Measurements from ENCODE around the gene PAX4.
A peak's percentile ranks its signal among the peaks of the same experiment; 100 is the strongest.

Gene PAX4

DNA sequence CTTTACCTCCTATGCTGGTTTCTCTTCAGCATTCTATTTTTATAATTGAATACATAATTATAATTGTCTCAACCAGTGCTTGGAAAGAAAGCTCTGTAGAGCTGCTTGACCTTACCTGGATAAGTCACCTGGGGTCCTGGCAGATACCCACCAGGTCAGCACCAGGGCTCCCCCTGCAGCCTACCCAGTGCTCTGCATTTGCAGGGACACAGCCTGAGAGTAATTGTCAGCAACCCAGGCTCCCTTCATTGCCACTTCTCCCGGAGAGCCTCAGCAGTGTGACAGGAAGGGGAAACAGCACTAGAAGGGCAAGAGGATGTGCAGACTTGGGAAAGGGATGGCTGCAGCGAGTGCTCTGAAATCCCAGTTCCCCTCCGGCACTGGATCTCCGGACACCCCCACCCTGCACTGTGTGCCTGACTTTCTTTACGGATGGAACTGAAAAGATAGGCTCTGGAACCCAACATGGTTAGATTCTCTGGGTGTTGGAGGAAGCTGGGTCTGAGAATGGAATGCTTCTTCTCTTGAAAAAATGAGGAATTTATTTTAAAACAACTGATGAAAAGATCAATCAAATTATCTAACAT, 11.4 kb upstream of the PAX4 start:
- DNase-seq (ENCODE audit: low read depth, low spot score) = no peak

DNA sequence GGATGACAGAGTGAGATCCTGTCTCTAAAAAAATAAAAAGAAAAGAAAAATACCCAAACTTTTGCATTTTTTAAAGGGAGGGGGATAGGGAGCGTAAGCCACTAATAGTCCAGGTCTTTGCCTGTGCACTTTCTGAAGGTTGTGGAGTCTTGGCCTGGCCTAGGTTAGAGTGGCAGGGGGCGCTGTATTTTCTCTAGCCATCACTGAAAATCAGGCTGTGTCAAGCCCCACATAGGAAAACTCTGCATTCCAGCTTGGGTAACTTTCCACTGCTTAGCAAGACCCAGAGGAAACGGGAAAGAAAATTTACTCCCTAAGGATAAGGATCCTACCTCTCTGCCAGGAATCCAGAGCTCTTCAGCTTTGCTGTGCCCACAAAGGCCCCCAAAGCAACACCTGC, 10.5 kb upstream of the PAX4 start:
- DNase-seq (ENCODE audit: low read depth, low spot score) = no peak

DNA sequence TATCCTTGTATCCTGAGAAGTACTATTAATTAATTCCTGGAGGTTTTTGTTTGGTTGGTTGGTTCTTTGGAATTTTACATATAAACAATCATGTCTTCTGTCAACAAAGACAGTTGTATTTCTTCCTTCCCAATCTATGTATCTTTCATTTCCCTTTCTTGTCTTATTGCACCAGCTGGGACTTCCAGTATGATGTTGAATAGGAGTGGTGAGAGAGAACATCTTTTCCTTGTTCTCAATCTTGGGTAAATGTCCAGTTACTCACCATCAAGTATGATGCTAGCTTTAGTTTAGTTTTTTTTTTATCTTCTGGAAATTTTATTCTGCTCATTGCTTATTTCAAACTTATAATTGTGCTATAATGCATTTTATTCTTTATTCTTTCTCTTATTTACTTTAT, 7.4 kb upstream of the PAX4 start:
- DNase-seq (ENCODE audit: low read depth, low spot score) = no peak

DNA sequence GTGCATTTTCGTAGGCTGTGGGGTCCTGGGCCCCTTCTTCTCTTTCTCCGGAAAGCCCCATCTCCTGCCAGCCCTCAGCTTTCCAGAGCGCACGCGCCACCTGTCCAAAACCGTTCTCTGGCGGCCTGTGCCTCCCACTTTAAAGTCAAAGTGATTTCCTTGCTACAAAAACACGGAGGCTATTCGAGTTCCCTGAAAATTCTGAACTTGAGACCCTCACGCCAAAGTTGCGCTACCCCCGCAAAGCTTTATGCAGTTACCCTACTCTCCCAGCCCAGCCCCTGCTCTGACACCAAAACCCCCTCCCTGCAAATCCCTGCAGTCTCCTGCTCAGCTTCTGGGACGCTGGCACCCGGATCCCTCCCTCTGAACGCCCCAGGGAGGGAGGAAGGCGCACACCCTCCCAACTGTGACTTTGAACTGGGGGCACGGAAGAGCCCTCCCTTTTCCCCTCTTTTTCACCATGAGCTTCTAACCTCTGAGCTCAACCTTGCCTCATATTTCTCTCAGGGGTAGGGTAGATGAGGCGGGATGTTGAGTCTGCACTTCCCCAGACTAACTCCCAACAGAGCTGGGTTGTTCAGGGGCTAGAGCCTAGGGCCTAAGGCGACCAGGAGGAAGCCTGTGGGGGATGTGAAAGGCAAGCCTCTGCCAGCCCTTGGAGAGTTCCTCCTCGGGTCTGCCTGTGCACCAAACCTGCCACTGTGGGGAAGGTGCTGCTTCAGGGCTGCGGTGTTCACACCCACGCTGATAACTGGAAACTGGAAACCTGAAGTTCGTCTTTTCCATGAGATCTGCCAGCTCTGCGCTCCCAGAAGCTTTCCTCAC, 2.7 kb upstream of the PAX4 start:
- no peak for DNase-seq (ENCODE audit: low read depth, low spot score)

DNA sequence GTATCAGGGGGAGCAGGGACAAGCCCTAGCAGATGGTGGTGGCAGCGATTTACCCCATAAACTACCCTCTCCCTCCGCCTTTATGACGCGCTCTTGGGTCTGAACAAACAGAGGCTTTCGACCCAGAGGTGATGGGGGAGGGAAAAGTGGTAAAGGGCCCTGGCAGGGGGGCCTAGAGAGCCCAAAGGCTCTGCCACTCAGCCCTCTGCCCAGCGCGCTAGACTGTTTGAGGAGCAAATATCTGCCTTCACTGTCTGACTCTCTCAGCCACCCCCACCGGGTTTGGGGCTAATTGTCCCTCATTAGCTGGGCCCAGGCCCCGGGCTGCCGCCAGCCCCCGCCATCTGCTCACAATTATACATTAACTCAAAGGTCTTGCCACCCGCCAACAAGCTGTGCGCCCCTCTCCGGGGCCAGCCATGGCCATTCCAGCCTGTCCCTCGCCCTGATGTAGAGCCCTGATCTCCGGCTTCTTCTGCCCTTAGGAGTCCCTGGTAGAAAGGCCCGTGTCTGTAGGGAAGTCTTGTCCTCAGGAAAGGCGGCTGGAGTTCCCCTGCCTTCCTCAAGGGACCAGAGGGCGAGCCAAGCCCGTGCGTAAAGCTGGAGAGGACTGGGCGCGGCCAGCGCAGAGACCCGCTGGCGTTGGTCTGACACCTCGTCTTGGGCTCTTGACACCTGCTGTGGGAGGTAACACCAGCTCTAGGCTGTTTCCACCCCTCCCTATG, 1.9 kb upstream of the PAX4 start:
- peak; percentile 29 for DNase-seq (ENCODE audit: low read depth, low spot score)

DNA sequence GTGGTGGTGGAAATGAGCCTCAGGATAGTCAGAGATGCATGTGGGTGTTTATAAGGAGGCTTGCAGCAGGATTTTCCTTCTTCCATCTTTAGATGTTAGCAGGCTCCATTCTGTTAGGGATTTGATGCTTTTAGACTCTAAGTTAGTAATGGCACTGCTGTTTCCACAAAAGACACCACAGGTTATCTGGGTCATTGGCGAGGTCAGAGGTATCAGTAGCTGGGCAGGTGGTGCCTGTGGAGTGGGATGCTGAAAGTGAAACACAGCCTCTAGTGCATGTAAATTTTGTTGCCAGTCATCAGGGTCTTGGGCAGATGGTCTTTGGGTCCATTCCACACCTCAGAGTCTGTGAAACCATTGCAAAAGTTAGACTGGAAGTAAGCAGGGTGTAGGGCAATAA, 833 bp upstream of the PAX4 start:
- DNase-seq (ENCODE audit: low read depth, low spot score) = no peak

DNA sequence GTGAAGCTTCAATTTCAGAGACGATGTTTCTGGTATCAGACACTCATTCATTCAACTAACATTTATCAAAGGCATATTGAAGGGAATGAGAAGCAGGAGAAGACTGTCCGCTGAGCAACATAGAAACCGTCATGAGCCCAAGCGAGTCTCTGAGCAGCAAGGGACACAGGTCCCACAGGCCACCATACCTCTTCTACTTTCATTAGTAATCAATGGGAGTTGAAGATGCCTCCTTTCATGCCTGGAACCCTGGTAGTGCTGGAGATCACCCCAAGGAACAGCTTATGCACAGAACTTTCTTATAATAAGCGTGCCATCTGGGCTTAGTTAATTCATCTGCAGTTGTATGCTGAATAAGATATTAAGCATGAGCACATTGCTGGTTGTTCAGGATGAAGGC, 1.2 kb downstream of the PAX4 start:
- no peak for DNase-seq (ENCODE audit: low read depth, low spot score)

DNA sequence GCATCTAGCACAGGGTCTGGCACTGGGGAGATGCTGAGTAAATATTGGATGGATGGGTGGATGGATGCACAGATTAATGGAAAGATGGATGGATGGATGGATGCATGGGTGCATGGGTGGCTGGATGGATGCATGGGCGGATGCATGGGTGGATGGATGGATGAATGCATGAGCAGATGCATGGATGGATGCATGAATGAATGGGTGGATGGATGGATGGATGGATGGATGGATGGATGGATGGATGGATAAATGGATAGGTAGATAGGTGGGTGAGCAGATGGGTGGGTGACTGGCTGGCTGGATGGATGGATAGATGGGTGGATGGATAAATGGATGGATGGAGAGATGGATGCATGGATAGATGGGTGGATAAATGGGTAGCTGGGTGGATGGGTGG, 5.7 kb downstream of the PAX4 start:
- DNase-seq (ENCODE audit: low read depth, low spot score) = no peak

DNA sequence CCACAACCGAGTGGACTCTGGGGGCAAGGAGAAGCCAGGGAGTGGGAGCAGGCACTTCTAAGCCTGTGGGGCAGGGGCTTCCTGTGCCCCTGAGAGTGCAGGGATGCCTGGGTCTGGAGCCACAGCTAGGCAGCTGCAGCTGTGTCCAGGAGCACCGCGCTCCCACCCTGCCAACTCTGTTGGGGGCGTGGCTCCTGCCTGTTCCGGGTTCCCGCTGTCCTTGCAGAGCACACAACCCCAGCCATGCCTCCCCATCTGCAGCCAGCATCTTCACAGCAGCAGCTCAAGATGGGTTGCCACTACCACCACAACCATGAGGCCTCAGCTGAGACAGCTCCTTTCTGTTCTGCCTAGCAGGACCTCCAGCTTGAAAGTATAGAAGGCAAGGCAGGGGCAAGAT, 8.6 kb downstream of the PAX4 start:
- DNase-seq (ENCODE audit: low read depth, low spot score) = no peak

DNA sequence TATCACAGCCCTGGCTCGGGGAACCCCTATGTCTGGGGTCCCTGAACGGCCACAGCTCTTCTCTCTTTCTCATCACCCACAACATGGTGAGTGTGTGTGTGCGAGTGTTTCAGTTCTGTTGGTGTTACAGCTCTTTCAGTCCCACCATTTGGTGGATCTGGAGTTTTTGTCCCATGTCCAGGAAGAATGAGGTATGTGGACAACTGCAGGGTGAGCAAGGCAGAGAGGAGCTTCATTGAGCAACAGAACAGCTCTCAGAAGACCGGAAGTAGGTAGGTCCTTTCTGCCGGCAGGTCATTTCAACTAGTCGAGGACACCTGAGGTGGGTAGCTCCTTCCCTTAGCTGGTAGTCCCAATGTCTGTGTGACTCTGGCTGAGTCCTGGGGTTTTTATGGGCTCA, 9.5 kb downstream of the PAX4 start:
- no peak for DNase-seq (ENCODE audit: low read depth, low spot score)

DNA sequence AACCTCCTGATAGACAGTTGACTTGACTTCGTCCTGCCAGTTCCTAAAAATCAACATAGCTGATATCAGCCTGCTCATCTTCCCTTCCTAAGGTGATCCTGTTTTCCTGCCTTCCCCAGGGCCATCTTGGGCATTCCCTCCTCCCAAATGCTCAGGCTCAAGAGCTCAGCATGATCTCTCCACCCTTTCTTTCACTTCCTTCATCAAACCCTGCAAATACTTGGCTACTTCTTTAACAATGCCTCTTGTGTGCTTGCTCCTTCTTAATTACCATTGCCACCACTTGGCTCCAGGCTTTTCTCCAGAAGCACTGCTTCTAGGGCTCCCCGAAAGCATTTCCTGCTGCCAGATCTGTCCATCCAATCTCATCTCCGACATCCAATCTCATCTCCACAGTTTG, 17.1 kb downstream of the PAX4 start:
- DNase-seq (ENCODE audit: low read depth, low spot score) = no peak

DNA sequence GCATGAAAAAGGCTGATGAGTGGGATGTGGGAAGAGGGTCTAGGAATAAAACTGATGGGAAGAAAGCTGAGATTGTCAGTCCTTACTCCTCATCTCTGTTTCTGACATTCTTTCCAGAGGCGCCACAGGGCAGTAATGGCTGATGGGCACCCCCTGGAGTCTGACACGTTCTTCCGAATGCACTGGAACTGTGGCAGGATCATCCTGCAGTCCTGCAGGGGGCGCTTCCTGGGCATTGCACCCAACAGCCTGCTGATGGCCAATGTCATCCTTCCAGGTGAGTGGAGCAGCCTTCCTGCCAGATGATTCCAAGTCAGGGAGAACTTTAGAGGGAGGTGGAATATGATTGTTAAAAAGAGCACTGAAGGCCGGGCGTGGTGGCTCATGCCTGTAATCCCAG, 19.6 kb downstream of the PAX4 start:
- no peak for DNase-seq (ENCODE audit: low read depth, low spot score)

DNA sequence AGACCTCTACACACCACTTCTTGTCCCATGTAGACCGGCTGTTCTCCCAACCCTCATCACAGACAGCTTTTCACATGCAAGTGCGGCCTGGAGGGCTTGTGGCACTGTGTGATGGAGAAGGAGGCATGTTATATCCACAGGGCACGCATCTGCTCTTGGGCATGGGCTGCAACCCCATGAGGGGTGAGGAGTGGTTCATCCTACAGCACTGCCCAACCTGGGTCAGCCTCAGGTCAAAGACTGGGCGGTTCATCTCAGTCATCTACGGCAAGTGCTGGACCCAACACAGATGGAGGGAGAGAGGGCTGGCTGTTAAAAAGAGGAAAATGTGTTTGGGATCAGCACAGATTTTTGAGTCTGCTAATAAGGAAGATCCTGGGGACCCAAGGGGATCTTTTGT, 22.2 kb downstream of the PAX4 start:
- no peak for DNase-seq (ENCODE audit: low read depth, low spot score)

DNA sequence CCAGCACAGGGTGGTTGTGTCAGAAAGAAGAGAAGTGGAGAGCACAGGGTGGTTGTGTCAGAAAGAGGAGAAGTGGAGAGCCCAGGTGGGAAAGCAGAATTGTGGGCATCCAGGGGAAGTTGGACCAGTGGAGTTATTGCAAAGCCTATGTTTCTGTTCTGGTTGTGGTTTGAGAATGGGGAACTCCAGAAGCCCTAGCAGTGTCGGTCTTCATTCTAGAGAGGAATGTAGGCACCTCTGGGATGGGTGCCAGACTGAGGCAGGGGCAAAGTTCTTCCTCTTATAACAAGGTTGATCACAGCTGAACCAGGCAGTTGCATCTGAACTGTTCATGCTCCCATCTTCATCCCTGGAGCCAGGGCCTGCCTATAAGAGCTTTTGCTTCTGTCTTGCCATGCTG, 23.5 kb downstream of the PAX4 start:
- DNase-seq (ENCODE audit: low read depth, low spot score) = no peak

DNA sequence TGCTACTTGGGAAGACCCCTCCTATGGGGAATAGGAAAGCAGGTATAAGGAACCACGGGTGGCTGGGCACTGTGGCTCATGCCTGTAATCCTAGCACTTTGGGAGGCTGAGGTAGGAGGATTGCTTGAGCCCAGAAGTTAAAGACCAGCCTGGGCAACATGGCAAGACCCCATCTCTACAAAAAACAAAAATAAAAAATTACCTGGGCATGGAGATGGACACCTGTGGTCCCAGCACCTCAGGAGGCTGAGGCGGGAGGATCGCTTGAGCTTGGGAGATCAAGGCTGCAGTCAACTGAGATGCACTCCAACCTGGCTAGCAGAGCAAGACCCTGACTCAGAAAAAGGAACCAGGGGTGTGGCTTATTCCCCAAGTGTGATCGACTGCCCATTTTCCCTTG, 25.4 kb downstream of the PAX4 start:
- DNase-seq (ENCODE audit: low read depth, low spot score) = no peak

DNA sequence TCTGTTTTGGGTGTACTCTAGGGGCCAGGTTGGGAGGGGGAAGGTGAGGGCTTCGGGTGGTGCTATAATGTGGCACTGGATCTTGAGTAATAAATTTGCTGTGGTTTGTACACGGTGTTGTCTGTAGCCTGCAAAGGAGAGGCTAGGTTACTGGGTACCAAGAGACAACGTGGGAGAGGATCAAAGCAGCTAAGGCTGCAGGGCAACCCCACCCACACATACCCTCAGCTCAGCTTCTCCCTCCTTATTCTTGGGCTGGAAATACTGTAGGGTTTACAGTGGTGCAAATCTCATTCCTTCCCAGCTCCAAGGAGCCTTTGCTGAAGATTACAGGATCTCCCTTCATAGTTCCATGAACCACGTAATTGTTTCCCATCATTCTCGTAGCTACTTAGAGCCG, 26.4 kb downstream of the PAX4 start:
- no peak for DNase-seq (ENCODE audit: low read depth, low spot score)

DNA sequence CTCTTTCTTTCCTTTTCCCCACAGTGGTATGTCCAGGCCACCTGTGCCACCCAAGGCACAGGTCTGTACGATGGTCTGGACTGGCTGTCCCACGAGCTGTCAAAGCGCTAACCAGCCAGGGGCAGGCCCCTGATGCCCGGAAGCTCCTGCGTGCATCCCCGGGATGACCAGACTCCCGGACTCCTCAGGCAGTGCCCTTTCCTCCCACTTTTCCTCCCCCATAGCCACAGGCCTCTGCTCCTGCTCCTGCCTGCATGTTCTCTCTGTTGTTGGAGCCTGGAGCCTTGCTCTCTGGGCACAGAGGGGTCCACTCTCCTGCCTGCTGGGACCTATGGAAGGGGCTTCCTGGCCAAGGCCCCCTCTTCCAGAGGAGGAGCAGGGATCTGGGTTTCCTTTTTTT, 26.8 kb downstream of the PAX4 start:
- no peak for DNase-seq (ENCODE audit: low read depth, low spot score)

DNA sequence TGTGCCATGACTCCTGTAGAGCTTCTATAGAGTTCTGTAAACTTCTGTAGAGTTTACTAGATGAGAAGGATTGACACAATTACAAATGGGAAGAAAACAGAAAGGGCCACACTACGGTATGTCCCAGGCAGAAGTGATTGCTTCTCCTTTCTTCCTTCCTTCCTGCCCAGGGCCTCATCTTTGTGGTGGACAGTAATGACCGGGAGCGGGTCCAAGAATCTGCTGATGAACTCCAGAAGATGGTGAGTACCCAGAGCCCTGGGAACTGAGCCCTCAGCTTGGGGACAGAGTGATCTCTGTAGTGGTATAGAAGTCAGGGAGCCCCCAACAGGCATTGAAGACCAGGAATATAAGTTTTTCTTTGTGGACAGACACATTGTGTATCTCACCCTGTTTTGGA, 28.0 kb downstream of the PAX4 start:
- no peak for DNase-seq (ENCODE audit: low read depth, low spot score)

DNA sequence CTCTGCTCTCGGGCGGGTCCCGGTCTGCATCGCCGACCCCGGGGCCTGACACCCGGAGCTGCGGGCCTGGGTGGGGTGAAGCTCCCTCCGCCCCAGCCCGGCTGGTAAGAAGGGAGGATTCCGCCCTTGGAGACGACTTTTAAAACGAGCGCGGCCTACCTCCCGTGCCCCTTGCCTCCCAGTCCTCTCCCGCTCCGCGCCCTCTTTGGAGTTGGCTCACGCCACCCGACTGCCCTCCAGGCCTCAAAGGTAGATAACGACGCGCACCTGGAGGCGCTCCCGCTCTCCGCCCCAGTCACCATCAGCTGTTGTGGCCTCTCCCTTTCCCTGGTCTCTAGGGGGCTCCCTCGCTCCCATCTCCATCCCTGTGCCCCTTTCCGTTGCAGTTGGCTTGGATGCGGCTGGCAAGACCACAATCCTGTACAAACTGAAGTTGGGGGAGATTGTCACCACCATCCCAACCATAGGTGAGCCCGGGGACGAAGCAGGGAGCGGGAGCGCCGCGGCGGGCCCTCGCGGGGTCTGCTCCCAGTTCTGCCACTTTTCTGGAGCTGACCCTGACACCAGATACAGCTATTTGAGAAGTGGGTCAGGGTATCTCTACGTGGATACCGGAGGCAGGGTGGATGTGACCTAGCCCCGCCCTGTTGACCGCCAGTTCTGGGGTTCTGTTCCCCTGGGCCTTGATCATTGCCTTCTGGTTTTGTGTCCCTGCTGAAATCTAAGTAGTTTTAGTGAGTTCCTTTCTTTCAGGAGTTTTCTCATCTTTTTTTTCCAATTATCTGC, 29.1 kb downstream of the PAX4 start:
- DNase-seq (ENCODE audit: low read depth, low spot score) = peak; percentile 84

DNA sequence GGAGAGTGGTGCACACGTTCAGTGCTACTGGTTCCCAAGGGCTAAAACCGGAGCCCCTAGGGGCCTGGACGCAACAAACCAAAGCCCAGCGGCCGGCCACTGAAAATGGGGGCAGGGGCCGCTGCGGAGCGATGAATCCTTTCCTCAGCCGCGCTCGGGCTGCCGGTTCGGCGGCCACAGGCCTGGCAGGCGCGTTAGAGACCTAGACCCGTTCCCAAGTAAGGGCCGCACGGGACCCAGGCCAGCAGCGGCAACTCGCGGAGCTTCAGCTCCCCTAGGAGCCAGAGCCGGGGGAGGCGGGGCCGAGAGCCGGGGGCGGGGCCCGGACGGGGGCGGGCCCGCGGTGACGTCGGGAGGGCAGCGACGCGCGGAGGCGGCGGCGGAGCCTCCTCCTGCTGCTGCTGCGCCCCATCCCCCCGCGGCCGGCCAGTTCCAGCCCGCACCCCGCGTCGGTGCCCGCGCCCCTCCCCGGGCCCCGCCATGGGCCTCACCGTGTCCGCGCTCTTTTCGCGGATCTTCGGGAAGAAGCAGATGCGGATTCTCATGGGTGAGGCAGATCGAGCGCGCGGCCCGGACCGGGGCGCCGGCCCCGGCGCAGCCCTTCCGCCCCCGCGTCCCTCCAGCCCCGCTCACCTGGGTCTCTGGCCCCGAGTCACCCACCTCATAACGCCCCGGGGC, 29.8 kb downstream of the PAX4 start, which contains the start of gene ARF5:
Gene ARF5, plus strand, starts transcription at position 393 of the 678 bp plus-strand sequence. Its CDS starts 88 bp downstream, at position 481.
- peak; percentile 96 for DNase-seq (ENCODE audit: low read depth, low spot score)

DNA sequence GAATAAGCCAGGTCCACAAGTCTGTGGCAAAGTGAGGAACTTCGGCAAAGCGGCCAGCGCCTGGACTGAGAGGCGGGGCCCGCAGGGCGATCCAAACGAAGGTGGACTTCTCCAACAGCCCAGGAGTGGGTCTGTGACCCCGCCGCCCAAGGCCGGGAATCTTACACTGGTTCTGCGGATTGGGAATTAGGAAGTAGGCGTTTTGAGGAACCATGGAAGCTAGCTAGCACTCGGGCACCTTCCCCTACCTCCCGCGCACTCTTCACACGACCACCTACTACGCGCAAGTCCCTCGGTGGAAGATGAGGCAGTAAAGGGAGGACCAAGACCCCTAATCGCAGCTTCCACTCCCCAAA, 30.3 kb downstream of the PAX4 start:
- DNase-seq (ENCODE audit: low read depth, low spot score) = no peak

DNA sequence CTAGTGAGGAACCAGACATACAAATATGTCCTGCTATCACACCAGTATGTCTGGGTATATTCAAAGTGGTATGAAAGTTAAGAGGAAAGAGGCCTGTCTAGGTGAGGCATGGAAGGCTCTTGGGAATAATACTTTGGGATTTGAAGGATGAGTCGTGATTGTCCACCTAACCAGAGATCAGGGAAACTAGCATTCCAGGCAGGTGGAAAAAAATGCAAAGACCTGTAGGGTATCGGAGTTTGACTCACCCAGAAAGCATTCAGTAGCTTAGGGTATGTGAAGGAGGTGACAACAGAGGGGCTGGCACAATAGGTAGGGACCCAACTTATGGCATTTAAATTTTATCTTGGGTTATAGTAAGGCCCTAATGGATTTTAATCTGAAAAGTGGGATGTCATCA, 31.6 kb downstream of the PAX4 start:
- DNase-seq (ENCODE audit: low read depth, low spot score) = no peak

Data from astrocyte of the hippocampus (primary cell).